Smooth muscle cell (in vitro differentiated cells): ENCODE data around the gene COL23A1. TPM values are rescaled to one million over a fixed set of nuclear protein-coding genes. Genes with fewer than 3 reads are reported as not detected.

Experiments used
- DNase-seq: peaks from one replicate; lab custom pipeline; 2025; ENCODE audit not compliant: unreplicated experiment; lab: John Stamatoyannopoulos, UW
- H2AFZ ChIP-seq: fragments of 200-600 bp; sonication (generic); 2 replicates; pipeline ENCODE4 v1.6.0; 2016; ENCODE audit warnings: antibody characterized with exemption, low read depth, mild to moderate bottlenecking
- H3F3A ChIP-seq: fragments of 200-600 bp; sonication (generic); 2 replicates; pipeline ENCODE4 v1.6.0; 2017; ENCODE audit warnings: antibody characterized with exemption, low read depth
- H3K27ac ChIP-seq: fragments of 200-600 bp; sonication (generic); 2 replicates; pipeline ENCODE4 v1.5.1; 2016; ENCODE audit warnings: low read depth, mild to moderate bottlenecking
- H3K27me3 ChIP-seq: fragments of 200-600 bp; sonication (generic); 2 replicates; pipeline ENCODE4 v1.6.1; 2016; ENCODE audit warnings: low read depth, mild to moderate bottlenecking
- H3K36me3 ChIP-seq: fragments of 200-600 bp; sonication (generic); 2 replicates; pipeline ENCODE4 v1.5.1; 2016; ENCODE audit warnings: low read depth
- H3K4me1 ChIP-seq: fragments of 200-600 bp; sonication (generic); 2 replicates; pipeline ENCODE4 v1.5.1; 2016; ENCODE audit warnings: low read depth
- H3K4me2 ChIP-seq: fragments of 200-600 bp; sonication (generic); 2 replicates; pipeline ENCODE4 v1.6.0; 2016; ENCODE audit warnings: mild to moderate bottlenecking
- H3K4me3 ChIP-seq: fragments of 200-600 bp; sonication (generic); 2 replicates; pipeline ENCODE4 v1.5.1; 2016; ENCODE audit warnings: mild to moderate bottlenecking
- H3K79me2 ChIP-seq: fragments of 200-600 bp; sonication (generic); 2 replicates; pipeline ENCODE4 v1.6.0; 2016; ENCODE audit warnings: low read depth, mild to moderate bottlenecking
- H3K9ac ChIP-seq: fragments of 200-600 bp; sonication (generic); 2 replicates; pipeline ENCODE4 v1.6.0; 2016; ENCODE audit warnings: low read depth
- H3K9me3 ChIP-seq: fragments of 200-600 bp; sonication (generic); replicated peaks from 2 replicates; pipeline ENCODE4 v1.5.1; 2016; ENCODE audit warnings: low read depth
- H4K20me1 ChIP-seq: fragments of 200-600 bp; sonication (generic); 2 replicates; pipeline ENCODE4 v1.6.0; 2016; ENCODE audit warnings: low read depth
- CTCF ChIP-seq: fragments of 200-600 bp; sonication (generic); IDR thresholded peaks from 2 replicates; pipeline ENCODE4 v1.5.1; 2017; ENCODE audit warnings: borderline replicate concordance, mild to moderate bottlenecking, antibody characterized with exemption; ENCODE audit not compliant: insufficient read depth, poor library complexity, severe bottlenecking
- WGBS: methylation state at CpG from one replicate; pipeline ENCODE4 v1.1.7; 2016; ENCODE audit warnings: low lambda C conversion rate; 5-methylcytosine and 5-hydroxymethylcytosine counted together
- polyA plus RNA-seq: library from polyadenylated mRNA; unstranded; fragments of >200 nt; fragmentation: Nextera tagmentation; extraction: Ambion mirVana; gene quantifications from 2 replicates; pipeline ENCODE4 v1.2.1, GENCODE V29; 2016
- total RNA-seq: library from RNA; depleted of rRNA; stranded (reverse); fragments of >200 nt; gene quantifications from 2 replicates; pipeline ENCODE4 v1.2.3, GENCODE V29; 2014

Gene COL23A1
- total and polyA plus RNA-seq, 2 experiments from 2014 or later = 5.3 to 27.4 TPM

GRCh38 chr5:178328826-178329730 is 261.1 kb downstream of the COL23A1 start:
- Histone ChIP-seq H3F3A (peaks cover 7% of the 10 kb centered on the region), H3K4me3 (no peak overlapping the region), H3K9me3 (no peaks in the 10 kb centered on the region), H3K79me2 (no peaks in the 10 kb centered on the region), H3K4me1 (no peaks in the 10 kb centered on the region), H3K9ac (no peak overlapping the region), H3K27me3 (no peaks in the 10 kb centered on the region), H3K27ac (no peak overlapping the region), H2AFZ (no peak overlapping the region), H3K4me2 (no peak overlapping the region), H3K36me3 (no peaks in the 10 kb centered on the region), H4K20me1 (no peaks in the 10 kb centered on the region)
- WGBS = 94% methylated on average over 18 of the region's 18 CpGs
- no peak for TF ChIP-seq CTCF
- DNase-seq = no peak

GRCh38 chr5:178327931-178328711 is 262.1 kb downstream of the COL23A1 start:
- no peak overlapping the region for H3K4me2 ChIP-seq
- no peaks in the 10 kb centered on the region for H3K36me3 ChIP-seq
- no peak overlapping the region for H3K4me3 ChIP-seq
- H3K9me3 ChIP-seq = no peaks in the 10 kb centered on the region
- 89% methylated on average over 18 of the region's 18 CpGs for WGBS
- no peak for DNase-seq
- no peaks in the 10 kb centered on the region for H4K20me1 ChIP-seq
- H3K79me2 ChIP-seq = no peaks in the 10 kb centered on the region
- H3F3A ChIP-seq = peaks cover 7% of the 10 kb centered on the region
- no peaks in the 10 kb centered on the region for H3K27me3 ChIP-seq
- TF ChIP-seq CTCF = no peak
- H3K9ac ChIP-seq = no peak overlapping the region
- no peak overlapping the region for H3K27ac ChIP-seq
- no peak overlapping the region for H2AFZ ChIP-seq
- H3K4me1 ChIP-seq = no peaks in the 10 kb centered on the region

- no peak overlapping the region for H3K4me2 ChIP-seq
- no peaks in the 10 kb centered on the region for H3K4me1 ChIP-seq
- TF ChIP-seq CTCF = no peak
- no peaks in the 10 kb centered on the region for H3K27me3 ChIP-seq
- no peaks in the 10 kb centered on the region for H3K36me3 ChIP-seq
- H4K20me1 ChIP-seq = no peaks in the 10 kb centered on the region
- no peak overlapping the region for H3K4me3 ChIP-seq
- 75% methylated on average over 10 of the region's 10 CpGs for WGBS
- H3K27ac ChIP-seq = no peak overlapping the region
- DNase-seq = no peak
- H3K79me2 ChIP-seq = no peaks in the 10 kb centered on the region
- peaks cover 7% of the 10 kb centered on the region for H3F3A ChIP-seq
- H3K9me3 ChIP-seq = no peaks in the 10 kb centered on the region
- H2AFZ ChIP-seq = no peak overlapping the region
- H3K9ac ChIP-seq = no peak overlapping the region
Observed at GRCh38 chr5:178327446-178327845, 262.7 kb downstream of the COL23A1 start.
